Vagina (tissue), 2 donors: ENCODE measurements around the gene STYXL1.

Experiments
- POLR2A ChIP-seq, 2 donors: fragments of 450-650 bp; IDR thresholded peaks; one replicate each; pipeline ENCODE4 v1.6.1; 2017; ENCODE audit warnings: antibody characterized with exemption in 2 of 2, mild to moderate bottlenecking in 2 of 2, moderate library complexity in 2 of 2
- POLR2AphosphoS5 ChIP-seq, 2 donors: sonication (generic); formaldehyde crosslinking; IDR thresholded peaks; one replicate each; pipeline ENCODE4 v1.9.0; 2017; ENCODE audit warnings: antibody characterized with exemption in 2 of 2, mild to moderate bottlenecking in 2 of 2, low read depth in 1 of 2; ENCODE audit not compliant: insufficient read depth in 1 of 2
- TF ChIP-seq, protein P1 (sequence below), 3 experiments: fragments of 450-650 bp in 2 of 3; fragments of 200-600 bp in 1 of 3; sonication (generic) in 1 of 3; IDR thresholded peaks; one replicate each; pipeline ENCODE4 v1.5.1; 2017 to 2019; ENCODE audit warnings: antibody characterized with exemption in 3 of 3, mild to moderate bottlenecking in 2 of 3, moderate library complexity in 2 of 3

DNA sequence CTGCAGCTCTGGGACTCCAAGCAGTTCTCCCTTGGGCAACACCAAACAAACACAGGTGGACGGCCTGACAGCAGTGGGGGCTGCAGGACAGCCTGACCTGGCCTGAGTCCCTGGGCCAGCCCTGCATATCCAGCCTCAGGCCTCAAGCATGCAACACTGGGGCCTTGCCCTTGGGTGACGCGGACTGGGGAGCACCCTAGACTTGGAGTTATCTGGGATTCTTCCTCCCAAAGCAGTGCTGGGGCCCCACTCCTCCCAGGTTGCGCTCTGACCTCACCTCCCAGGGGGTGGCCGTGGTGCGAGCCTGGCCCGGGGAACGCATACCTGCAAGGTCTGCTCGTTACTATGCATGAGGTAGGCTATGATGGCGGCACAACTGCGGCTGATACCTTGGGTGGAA is 47.2 kb downstream of the STYXL1 start:
- TF ChIP-seq, protein P1, sequence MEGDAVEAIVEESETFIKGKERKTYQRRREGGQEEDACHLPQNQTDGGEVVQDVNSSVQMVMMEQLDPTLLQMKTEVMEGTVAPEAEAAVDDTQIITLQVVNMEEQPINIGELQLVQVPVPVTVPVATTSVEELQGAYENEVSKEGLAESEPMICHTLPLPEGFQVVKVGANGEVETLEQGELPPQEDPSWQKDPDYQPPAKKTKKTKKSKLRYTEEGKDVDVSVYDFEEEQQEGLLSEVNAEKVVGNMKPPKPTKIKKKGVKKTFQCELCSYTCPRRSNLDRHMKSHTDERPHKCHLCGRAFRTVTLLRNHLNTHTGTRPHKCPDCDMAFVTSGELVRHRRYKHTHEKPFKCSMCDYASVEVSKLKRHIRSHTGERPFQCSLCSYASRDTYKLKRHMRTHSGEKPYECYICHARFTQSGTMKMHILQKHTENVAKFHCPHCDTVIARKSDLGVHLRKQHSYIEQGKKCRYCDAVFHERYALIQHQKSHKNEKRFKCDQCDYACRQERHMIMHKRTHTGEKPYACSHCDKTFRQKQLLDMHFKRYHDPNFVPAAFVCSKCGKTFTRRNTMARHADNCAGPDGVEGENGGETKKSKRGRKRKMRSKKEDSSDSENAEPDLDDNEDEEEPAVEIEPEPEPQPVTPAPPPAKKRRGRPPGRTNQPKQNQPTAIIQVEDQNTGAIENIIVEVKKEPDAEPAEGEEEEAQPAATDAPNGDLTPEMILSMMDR (IDR thresholded peaks at IDR 0.05), result no peak
- TF ChIP-seq POLR2AphosphoS5 (IDR thresholded peaks at IDR 0.05; ENCODE audit: insufficient read depth in 1 of 2, low read depth in 1 of 2), result no peak
- TF ChIP-seq POLR2A (IDR thresholded peaks at IDR 0.05), result no peak
